Fibroblast of lung (primary cell): ENCODE results near the gene TMBIM6. TPM values are rescaled to one million over a fixed set of nuclear protein-coding genes. Genes with fewer than 3 reads are reported as not detected.

ENCODE experiments used
- DNase-seq, 2 donors: peaks; one replicate each; pipeline versions ENCODE4 v3.0.0 to v3.0.0-alpha.2; 2010; ENCODE audit warnings: low read depth in 2 of 2
- H2AFZ ChIP-seq: 2 replicates; pipeline ENCODE4 v1.5.1; 2012; ENCODE audit warnings: low read length, control low read depth, inconsistent platforms
- H3K27ac ChIP-seq: 2 replicates; pipeline ENCODE4 v1.5.1; 2011; ENCODE audit warnings: low read length, control low read depth; ENCODE audit not compliant: insufficient read depth
- H3K27me3 ChIP-seq: 2 replicates; pipeline ENCODE4 v1.5.1; 2011; ENCODE audit warnings: mild to moderate bottlenecking, low read length; ENCODE audit not compliant: control insufficient read depth, insufficient read depth
- H3K36me3 ChIP-seq: 2 replicates; pipeline ENCODE4 v1.5.1; 2011; ENCODE audit warnings: low read length; ENCODE audit not compliant: control insufficient read depth, insufficient read depth
- H3K4me1 ChIP-seq: 2 replicates; pipeline ENCODE4 v1.5.1; 2011; ENCODE audit warnings: low read length; ENCODE audit not compliant: control insufficient read depth, insufficient read depth; ENCODE audit errors: extremely low read depth
- H3K4me2 ChIP-seq: 2 replicates; pipeline ENCODE4 v1.5.1; 2011; ENCODE audit warnings: low read length, control low read depth; ENCODE audit not compliant: insufficient read depth; ENCODE audit errors: extremely low read depth
- H3K4me3 ChIP-seq, 4 experiments: fragments of 200-600 bp in 1 of 4; sonication (generic) in 1 of 4; replicated peaks in 1 of 4; 2 replicates each; pipeline ENCODE4 v1.5.1; 2011 to 2016; ENCODE audit warnings: low read length in 4 of 4, low read depth in 3 of 4, mild to moderate bottlenecking in 3 of 4, control low read depth in 2 of 4, inconsistent platforms in 1 of 4, mixed read lengths in 1 of 4; ENCODE audit not compliant: insufficient read depth in 1 of 4; ENCODE audit errors: control extremely low read depth in 1 of 4
- H3K79me2 ChIP-seq: 2 replicates; pipeline ENCODE4 v1.5.1; 2012; ENCODE audit warnings: mild to moderate bottlenecking, low read length, inconsistent platforms; ENCODE audit not compliant: control insufficient read depth, insufficient read depth
- H3K9ac ChIP-seq: 2 replicates; pipeline ENCODE4 v1.5.1; 2011; ENCODE audit warnings: mild to moderate bottlenecking, low read length, control low read depth; ENCODE audit not compliant: insufficient read depth
- H3K9me3 ChIP-seq: 2 replicates; pipeline ENCODE4 v1.5.1; 2012; ENCODE audit warnings: low read depth, low read length; ENCODE audit not compliant: control insufficient read depth, insufficient read depth
- H4K20me1 ChIP-seq: 2 replicates; pipeline ENCODE4 v1.5.1; 2011; ENCODE audit warnings: low read length; ENCODE audit not compliant: control insufficient read depth, insufficient read depth; ENCODE audit errors: extremely low read depth
- CTCF ChIP-seq, 2 donors: IDR thresholded peaks in 1 of 2; conservative IDR thresholded peaks in 1 of 2; 1 replicate in 1 of 2; 2 replicates in 1 of 2; pipeline ENCODE4 v1.5.1; 2011 to 2012; ENCODE audit warnings: low read length in 2 of 2, control low read depth in 1 of 2, inconsistent platforms in 1 of 2, low read depth in 1 of 2, mild to moderate bottlenecking in 1 of 2
- EZH2 ChIP-seq: IDR thresholded peaks from 2 replicates; pipeline ENCODE4 v1.5.1; 2012; ENCODE audit warnings: low read length, control low read depth, mild to moderate bottlenecking; ENCODE audit errors: missing control alignments
- polyA plus RNA-seq, 2 donors: library from polyadenylated mRNA; depleted of rRNA in 1 of 2; stranded (reverse) in 1 of 2; unstranded in 1 of 2; fragments of >200 nt; gene quantifications; 2 replicates each; pipeline ENCODE4 v1.2.1, GENCODE V29; 2011 to 2012; ENCODE audit warnings: missing spikeins in 1 of 2
- total RNA-seq: library from RNA; depleted of rRNA; stranded (reverse); fragments of >200 nt; gene quantifications from 2 replicates; pipeline ENCODE4 v1.2.1, GENCODE V29; 2014

The TMBIM6 gene
- total and polyA plus RNA-seq, 2 donors (not counting 1 experiment from before 2014, with no cell fraction given) = 432 to 879 TPM

GRCh38 chr12:49805409-49805808 is 64.1 kb downstream of the TMBIM6 start:
- Histone ChIP-seq H3K27ac (no peak overlapping the region), H3K9me3 (no peaks in the 10 kb centered on the region), H3K79me2 (peaks cover 10% of the 10 kb centered on the region), H3K4me2 (no peak overlapping the region), H3K9ac (no peak overlapping the region), H2AFZ (no peak overlapping the region), H3K36me3 (peaks cover 27% of the 10 kb centered on the region), H3K4me3 (no peak overlapping the region), H4K20me1 (no peaks in the 10 kb centered on the region), H3K4me1 (peaks cover 10% of the 10 kb centered on the region), H3K27me3 (no peaks in the 10 kb centered on the region)
- no peak for DNase-seq
- TF ChIP-seq CTCF (conservative IDR thresholded peaks at IDR 0.05 in 1 of 2, IDR thresholded peaks at IDR 0.05 in 1 of 2; ENCODE audit: low read depth in 1 of 2, low read length in 2 of 2) (no peak), EZH2 (no peak)

- Histone ChIP-seq H3K9me3 (no peaks in the 10 kb centered on the region), H3K27ac (no peak overlapping the region), H3K4me2 (no peak overlapping the region), H3K27me3 (no peaks in the 10 kb centered on the region), H3K4me1 (peaks cover 10% of the 10 kb centered on the region), H4K20me1 (no peaks in the 10 kb centered on the region), H3K4me3 (no peak overlapping the region), H3K36me3 (peaks cover 23% of the 10 kb centered on the region), H3K79me2 (peaks cover 10% of the 10 kb centered on the region), H3K9ac (no peak overlapping the region), H2AFZ (no peak overlapping the region)
- TF ChIP-seq EZH2 (no peak), CTCF (conservative IDR thresholded peaks at IDR 0.05 in 1 of 2, IDR thresholded peaks at IDR 0.05 in 1 of 2; ENCODE audit: low read depth in 1 of 2, low read length in 2 of 2) (no peak)
- no peak for DNase-seq
Measured at GRCh38 chr12:49806321-49806813, 65.0 kb downstream of the TMBIM6 start.

GRCh38 chr12:49806877-49807276 is 65.5 kb downstream of the TMBIM6 start:
- peaks cover 10% of the 10 kb centered on the region for H3K79me2 ChIP-seq
- TF ChIP-seq CTCF (conservative IDR thresholded peaks at IDR 0.05 in 1 of 2, IDR thresholded peaks at IDR 0.05 in 1 of 2; ENCODE audit: low read depth in 1 of 2, low read length in 2 of 2) = no peak
- no peaks in the 10 kb centered on the region for H4K20me1 ChIP-seq
- DNase-seq = no peak
- no peak overlapping the region for H2AFZ ChIP-seq
- H3K27me3 ChIP-seq = no peaks in the 10 kb centered on the region
- H3K9me3 ChIP-seq = no peaks in the 10 kb centered on the region
- H3K9ac ChIP-seq = no peak overlapping the region
- no peak overlapping the region for H3K4me2 ChIP-seq
- peaks cover 10% of the 10 kb centered on the region for H3K4me1 ChIP-seq
- no peak overlapping the region for H3K4me3 ChIP-seq
- peaks cover 19% of the 10 kb centered on the region for H3K36me3 ChIP-seq
- H3K27ac ChIP-seq = no peak overlapping the region
